Mesendoderm (in vitro differentiated cells): Measurements from ENCODE around the gene RNU2-63P.
"Not testable (repeated sequence)": the region's sequence is repeated elsewhere in the genome, so short reads cannot be mapped to it uniquely, and the experiment has no call there.

Source experiments
- DNase-seq: peaks from one replicate; pipeline ENCODE4 v3.0.0; 2013
- H2AK5ac ChIP-seq: 2 replicates; pipeline ENCODE4 v1.6.1; 2013; ENCODE audit warnings: low read length, inconsistent platforms
- H2BK120ac ChIP-seq: 2 replicates; pipeline ENCODE4 v1.6.1; 2013; ENCODE audit warnings: low read depth, mild to moderate bottlenecking, low read length, moderate library complexity, mixed read lengths
- H2BK15ac ChIP-seq: replicated peaks from 2 replicates; pipeline ENCODE4 v1.6.1; 2013; ENCODE audit warnings: low read depth, mild to moderate bottlenecking, moderate library complexity
- H2BK5ac ChIP-seq: 2 replicates; pipeline ENCODE4 v1.6.1; 2013; ENCODE audit warnings: low read length, inconsistent platforms
- H3K18ac ChIP-seq: 2 replicates; pipeline ENCODE4 v1.6.1; 2013; ENCODE audit warnings: mild to moderate bottlenecking, low read length, mixed read lengths
- H3K23ac ChIP-seq: one replicate; pipeline ENCODE4 v1.6.1; 2013; ENCODE audit warnings: low read length
- H3K27ac ChIP-seq: 2 replicates; pipeline ENCODE4 v1.5.1; 2013; ENCODE audit warnings: low read depth, mild to moderate bottlenecking, inconsistent platforms, low read length, moderate library complexity
- H3K27me3 ChIP-seq: 2 replicates; pipeline ENCODE4 v1.6.1; 2013; ENCODE audit warnings: low read length, control low read depth, mild to moderate bottlenecking, inconsistent platforms; ENCODE audit not compliant: insufficient read depth, poor library complexity
- H3K36me3 ChIP-seq: 2 replicates; pipeline ENCODE4 v1.6.1; 2013; ENCODE audit warnings: low read length, inconsistent platforms; ENCODE audit not compliant: control insufficient read depth, insufficient read depth
- H3K4ac ChIP-seq: one replicate; pipeline ENCODE4 v1.6.1; 2013; ENCODE audit warnings: low read depth, mild to moderate bottlenecking, low read length, moderate library complexity
- H3K4me1 ChIP-seq: 2 replicates; pipeline ENCODE4 v1.6.1; 2013; ENCODE audit warnings: low read depth, low read length, inconsistent platforms; ENCODE audit not compliant: control insufficient read depth
- H3K4me2 ChIP-seq: 2 replicates; pipeline ENCODE4 v1.6.1; 2013; ENCODE audit warnings: low read length
- H3K4me3 ChIP-seq: 2 replicates; pipeline ENCODE4 v1.5.1; 2013; ENCODE audit warnings: mild to moderate bottlenecking, low read length
- H3K56ac ChIP-seq: one replicate; pipeline ENCODE4 v1.6.1; 2013; ENCODE audit warnings: low read length
- H3K79me1 ChIP-seq: 2 replicates; pipeline ENCODE4 v1.6.1; 2013; ENCODE audit warnings: low read length, inconsistent platforms
- H3K79me2 ChIP-seq: 2 replicates; pipeline ENCODE4 v1.6.1; 2013; ENCODE audit warnings: mild to moderate bottlenecking, low read length; ENCODE audit not compliant: control insufficient read depth, insufficient read depth
- H3K9ac ChIP-seq: 2 replicates; pipeline ENCODE4 v1.6.1; 2013; ENCODE audit warnings: low read length, inconsistent platforms
- H4K5ac ChIP-seq: one replicate; pipeline ENCODE4 v1.6.1; 2013; ENCODE audit warnings: low read length
- H4K8ac ChIP-seq: one replicate; pipeline ENCODE4 v1.6.1; 2013; ENCODE audit warnings: low read depth, mild to moderate bottlenecking, control low read depth, low read length, moderate library complexity
- WGBS: extraction: QIAGEN DNeasy Blood & Tissue Kit; methylation state at CpG from one replicate; pipeline ENCODE4 v1.1.7; 2013; ENCODE audit warnings: low lambda C conversion rate, missing lambda C conversion rate; ENCODE audit not compliant: insufficient coverage; ENCODE audit errors: extremely low coverage; 5-methylcytosine and 5-hydroxymethylcytosine counted together

RNU2-63P gene

DNA sequence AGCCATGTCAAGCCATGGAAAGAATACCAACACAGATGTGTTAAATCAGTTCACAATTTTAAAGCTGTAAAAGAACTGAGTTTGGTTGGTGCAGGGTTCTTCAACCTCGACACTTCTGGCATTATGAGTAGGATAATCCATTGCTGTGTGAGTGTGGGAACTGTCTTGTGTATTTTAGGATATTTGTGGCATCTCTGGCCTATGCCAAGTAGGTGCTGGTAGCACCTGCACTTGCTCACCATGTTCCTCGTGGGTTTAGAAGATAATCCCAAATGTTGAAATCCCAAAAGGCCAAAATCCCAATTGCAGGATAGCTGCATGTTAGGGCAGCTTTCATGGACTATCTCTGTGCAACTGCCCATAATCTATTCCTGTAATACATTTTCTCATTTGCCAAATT, 35.4 kb upstream of the RNU2-63P start:
- Histone ChIP-seq H3K4me2 (no peak overlapping the region), H2BK15ac (no peak overlapping the region), H3K9ac (no peak overlapping the region), H4K5ac (no peak overlapping the region), H3K27ac (no peak overlapping the region), H3K23ac (no peak overlapping the region), H3K27me3 (no peaks in the 10 kb centered on the region), H3K18ac (no peak overlapping the region), H3K79me2 (peaks cover 16% of the 10 kb centered on the region), H3K4ac (no peak overlapping the region), H3K36me3 (no peaks in the 10 kb centered on the region), H2BK120ac (no peak overlapping the region), H2AK5ac (no peak overlapping the region), H3K56ac (no peak overlapping the region), H3K79me1 (peaks cover 10% of the 10 kb centered on the region), H3K4me1 (peaks cover 6% of the 10 kb centered on the region), H4K8ac (no peak overlapping the region), H3K4me3 (no peak overlapping the region), H2BK5ac (no peak overlapping the region)
- no CpG with 5 or more reads among the region's 2 CpGs for WGBS
- DNase-seq: no peak

DNA sequence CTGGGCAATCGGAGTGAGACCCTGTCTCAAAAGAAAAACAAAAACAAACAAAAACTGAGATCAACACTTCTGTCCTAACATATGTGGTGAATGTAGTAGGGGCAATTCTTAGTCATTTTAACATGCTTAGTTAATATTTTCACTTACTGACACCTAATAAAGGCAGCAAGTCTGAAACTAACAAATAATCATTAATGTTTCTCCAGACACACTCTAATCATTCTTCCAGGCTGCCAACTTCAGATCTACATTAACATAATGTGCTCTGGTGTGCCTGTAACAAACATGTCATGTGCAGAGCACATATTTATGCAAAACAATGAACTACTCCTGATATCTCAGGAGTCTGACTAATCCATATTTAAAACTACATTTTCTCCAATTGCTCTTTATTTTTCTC, 33.3 kb upstream of the RNU2-63P start:
- Histone ChIP-seq H3K36me3 (no peaks in the 10 kb centered on the region), H3K79me1 (peaks cover 5% of the 10 kb centered on the region), H3K23ac (no peak overlapping the region), H4K5ac (no peak overlapping the region), H3K4me1 (peaks cover 6% of the 10 kb centered on the region), H3K4ac (no peak overlapping the region), H3K79me2 (peaks cover 9% of the 10 kb centered on the region), H3K27ac (no peak overlapping the region), H3K4me2 (no peak overlapping the region), H3K9ac (no peak overlapping the region), H2BK15ac (no peak overlapping the region), H2AK5ac (no peak overlapping the region), H3K27me3 (no peaks in the 10 kb centered on the region), H2BK5ac (no peak overlapping the region), H4K8ac (no peak overlapping the region), H3K18ac (no peak overlapping the region), H2BK120ac (no peak overlapping the region), H3K56ac (no peak overlapping the region), H3K4me3 (no peak overlapping the region)
- no CpG with 5 or more reads among the region's 1 CpG for WGBS
- DNase-seq: no peak

DNA sequence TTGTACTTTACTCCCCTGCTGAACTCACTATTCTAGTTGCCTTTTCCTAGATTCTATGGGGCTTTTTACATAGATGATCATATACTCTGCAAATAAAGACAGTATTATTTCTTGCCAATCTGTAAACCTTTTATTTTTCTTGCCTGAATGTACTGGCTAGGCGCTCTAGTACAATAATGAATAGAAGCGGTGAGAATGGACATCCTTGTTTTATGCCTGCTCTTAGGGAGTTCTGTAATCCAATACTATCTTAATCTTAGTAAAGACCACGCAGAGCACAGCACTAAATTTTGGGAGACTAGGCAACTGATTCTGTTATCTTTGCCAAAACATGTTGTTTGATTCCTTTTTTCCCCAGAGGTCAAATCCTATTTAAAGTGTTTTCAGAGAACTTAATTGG, 32.2 kb upstream of the RNU2-63P start:
- Histone ChIP-seq H3K4me2 (no peak overlapping the region), H3K23ac (no peak overlapping the region), H3K79me1 (no peaks in the 10 kb centered on the region), H2BK120ac (no peak overlapping the region), H3K4ac (no peak overlapping the region), H3K36me3 (no peaks in the 10 kb centered on the region), H3K18ac (no peak overlapping the region), H3K27ac (no peak overlapping the region), H3K27me3 (no peaks in the 10 kb centered on the region), H2AK5ac (no peak overlapping the region), H3K56ac (no peak overlapping the region), H2BK5ac (no peak overlapping the region), H3K9ac (no peak overlapping the region), H4K5ac (no peak overlapping the region), H3K4me1 (peaks cover 2% of the 10 kb centered on the region), H4K8ac (no peak overlapping the region), H2BK15ac (no peak overlapping the region), H3K4me3 (no peak overlapping the region), H3K79me2 (no peaks in the 10 kb centered on the region)
- DNase-seq: no peak
- WGBS: no CpG with 5 or more reads among the region's 3 CpGs

DNA sequence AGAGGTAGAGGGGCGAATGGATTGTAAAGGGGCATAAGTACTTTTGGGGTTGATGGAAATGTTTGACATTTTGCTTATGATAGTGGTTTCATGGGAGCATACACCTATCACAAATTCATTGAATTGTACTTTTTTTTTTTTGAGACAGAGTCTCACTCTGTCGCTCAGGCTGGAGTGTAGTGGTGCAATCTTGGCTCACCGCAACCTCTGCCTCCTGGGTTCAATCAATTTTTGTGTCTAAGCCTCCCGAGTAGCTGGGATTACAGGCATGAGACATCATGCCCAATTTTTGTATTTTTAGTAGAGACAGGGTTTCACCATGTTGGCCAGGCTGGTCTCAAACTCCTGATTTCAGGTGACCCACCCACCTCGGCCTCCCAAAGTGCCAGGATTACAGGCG, 29.2 kb upstream of the RNU2-63P start:
- H3K4me1 ChIP-seq, H3K36me3 ChIP-seq, H3K79me1 ChIP-seq, H2BK120ac ChIP-seq, H3K27me3 ChIP-seq, H4K5ac ChIP-seq, H3K4me2 ChIP-seq, H3K18ac ChIP-seq, DNase-seq, H3K23ac ChIP-seq, H3K56ac ChIP-seq, H2BK15ac ChIP-seq, H3K4ac ChIP-seq, H3K27ac ChIP-seq, H2AK5ac ChIP-seq, H4K8ac ChIP-seq, H2BK5ac ChIP-seq, H3K4me3 ChIP-seq, H3K79me2 ChIP-seq, H3K9ac ChIP-seq: not testable (repeated sequence)
- no CpG with 5 or more reads among the region's 6 CpGs for WGBS

DNA sequence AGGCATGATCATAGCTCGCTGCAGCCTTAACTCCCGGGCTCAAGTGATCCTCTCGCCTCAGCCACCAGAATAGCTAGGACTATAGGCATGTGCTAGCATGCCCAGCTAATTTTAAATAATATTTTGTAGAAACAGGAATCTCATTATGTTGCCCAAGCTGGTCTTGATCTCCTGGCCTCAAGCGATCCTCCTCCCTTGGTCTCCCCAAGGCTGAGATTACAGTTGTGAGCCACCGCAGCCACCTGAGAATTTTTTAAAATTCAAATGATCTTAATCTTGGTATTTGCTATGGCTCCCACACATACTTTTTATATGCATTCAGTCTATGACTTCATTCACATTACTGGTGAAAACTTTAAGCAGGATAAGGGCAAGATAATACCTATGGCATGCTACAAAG, 26.1 kb upstream of the RNU2-63P start:
- Histone ChIP-seq H2BK15ac (no peak overlapping the region), H4K5ac (no peak overlapping the region), H3K18ac (no peak overlapping the region), H4K8ac (no peak overlapping the region), H3K27me3 (no peaks in the 10 kb centered on the region), H3K27ac (no peak overlapping the region), H2BK120ac (no peak overlapping the region), H3K56ac (no peak overlapping the region), H2BK5ac (no peak overlapping the region), H3K4me1 (no peaks in the 10 kb centered on the region), H3K23ac (no peak overlapping the region), H3K4ac (no peak overlapping the region), H3K36me3 (no peaks in the 10 kb centered on the region), H3K9ac (no peak overlapping the region), H3K4me3 (no peak overlapping the region), H2AK5ac (no peak overlapping the region), H3K79me1 (no peaks in the 10 kb centered on the region), H3K79me2 (no peaks in the 10 kb centered on the region), H3K4me2 (no peak overlapping the region)
- WGBS: no CpG with 5 or more reads among the region's 5 CpGs
- DNase-seq: no peak

DNA sequence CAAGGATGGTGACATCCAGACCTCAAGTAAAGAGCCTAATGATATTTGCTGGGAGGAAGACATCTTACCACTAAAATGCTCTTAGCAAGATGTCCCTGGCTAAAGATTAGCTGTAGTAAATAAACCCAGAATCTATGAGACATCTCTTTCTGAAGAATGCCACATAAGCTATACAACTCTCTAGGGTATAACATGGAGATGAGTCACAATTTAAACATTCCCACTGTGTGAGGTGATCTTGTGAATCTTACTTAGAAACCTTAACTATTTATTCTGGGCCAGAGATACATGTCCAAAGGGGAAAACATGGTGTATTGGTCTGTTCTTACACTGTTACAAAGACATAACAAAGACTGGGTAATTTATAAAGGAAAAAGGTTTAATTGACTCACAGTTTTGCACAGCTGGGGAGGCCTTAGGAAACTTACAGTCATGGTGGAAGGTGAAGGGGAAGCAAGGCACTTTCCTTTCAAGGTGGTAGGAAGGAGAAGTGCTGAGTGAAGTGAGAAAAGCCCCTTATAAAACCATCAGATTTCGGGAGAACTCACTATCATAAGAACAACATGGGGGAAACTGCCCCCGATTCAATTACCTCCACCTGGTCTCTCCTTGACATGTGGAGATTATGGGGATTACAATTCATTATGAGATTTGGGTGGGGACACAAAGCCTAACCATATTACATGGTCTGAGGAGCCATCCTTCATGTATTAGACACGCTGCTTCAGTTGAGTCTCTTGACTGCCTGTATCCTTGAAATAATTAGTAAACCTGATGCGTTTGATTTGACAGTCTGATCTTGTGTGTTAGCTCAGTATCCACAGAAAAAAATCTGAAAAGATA, 22.1 kb upstream of the RNU2-63P start:
- Histone ChIP-seq H3K36me3 (no peaks in the 10 kb centered on the region), H3K9ac (no peak overlapping the region), H2BK120ac (no peak overlapping the region), H2AK5ac (no peak overlapping the region), H3K56ac (no peak overlapping the region), H3K4me3 (no peak overlapping the region), H4K5ac (no peak overlapping the region), H3K4me2 (no peak overlapping the region), H3K27me3 (no peaks in the 10 kb centered on the region), H3K18ac (no peak overlapping the region), H3K79me2 (no peaks in the 10 kb centered on the region), H3K23ac (no peak overlapping the region), H4K8ac (peak overlapping the region; percentile 65), H3K4me1 (no peaks in the 10 kb centered on the region), H2BK5ac (no peak overlapping the region), H3K4ac (no peak overlapping the region), H3K27ac (no peak overlapping the region), H3K79me1 (no peaks in the 10 kb centered on the region), H2BK15ac (no peak overlapping the region)
- no CpG with 5 or more reads among the region's 4 CpGs for WGBS
- DNase-seq: peak; percentile 73
